Smooth muscle cell (in vitro differentiated cells): Measurements from ENCODE around the gene HNRNPA2B1. TPM values are rescaled to one million over a fixed set of nuclear protein-coding genes. Genes with fewer than 3 reads are reported as not detected.
"Not testable (repeated sequence)": the region's sequence is repeated elsewhere in the genome, so short reads cannot be mapped to it uniquely, and the experiment has no call there.

Experiments used
- DNase-seq: peaks from one replicate; lab custom pipeline; 2025; ENCODE audit not compliant: unreplicated experiment; lab: John Stamatoyannopoulos, UW
- H2AFZ ChIP-seq: fragments of 200-600 bp; sonication (generic); 2 replicates; pipeline ENCODE4 v1.6.0; 2016; ENCODE audit warnings: antibody characterized with exemption, low read depth, mild to moderate bottlenecking
- H3F3A ChIP-seq: fragments of 200-600 bp; sonication (generic); 2 replicates; pipeline ENCODE4 v1.6.0; 2017; ENCODE audit warnings: antibody characterized with exemption, low read depth
- H3K27ac ChIP-seq: fragments of 200-600 bp; sonication (generic); 2 replicates; pipeline ENCODE4 v1.5.1; 2016; ENCODE audit warnings: low read depth, mild to moderate bottlenecking
- H3K27me3 ChIP-seq: fragments of 200-600 bp; sonication (generic); 2 replicates; pipeline ENCODE4 v1.6.1; 2016; ENCODE audit warnings: low read depth, mild to moderate bottlenecking
- H3K36me3 ChIP-seq: fragments of 200-600 bp; sonication (generic); 2 replicates; pipeline ENCODE4 v1.5.1; 2016; ENCODE audit warnings: low read depth
- H3K4me1 ChIP-seq: fragments of 200-600 bp; sonication (generic); 2 replicates; pipeline ENCODE4 v1.5.1; 2016; ENCODE audit warnings: low read depth
- H3K4me2 ChIP-seq: fragments of 200-600 bp; sonication (generic); 2 replicates; pipeline ENCODE4 v1.6.0; 2016; ENCODE audit warnings: mild to moderate bottlenecking
- H3K4me3 ChIP-seq: fragments of 200-600 bp; sonication (generic); 2 replicates; pipeline ENCODE4 v1.5.1; 2016; ENCODE audit warnings: mild to moderate bottlenecking
- H3K79me2 ChIP-seq: fragments of 200-600 bp; sonication (generic); 2 replicates; pipeline ENCODE4 v1.6.0; 2016; ENCODE audit warnings: low read depth, mild to moderate bottlenecking
- H3K9ac ChIP-seq: fragments of 200-600 bp; sonication (generic); 2 replicates; pipeline ENCODE4 v1.6.0; 2016; ENCODE audit warnings: low read depth
- H3K9me3 ChIP-seq: fragments of 200-600 bp; sonication (generic); replicated peaks from 2 replicates; pipeline ENCODE4 v1.5.1; 2016; ENCODE audit warnings: low read depth
- H4K20me1 ChIP-seq: fragments of 200-600 bp; sonication (generic); 2 replicates; pipeline ENCODE4 v1.6.0; 2016; ENCODE audit warnings: low read depth
- WGBS: methylation state at CpG from one replicate; pipeline ENCODE4 v1.1.7; 2016; ENCODE audit warnings: low lambda C conversion rate; 5-methylcytosine and 5-hydroxymethylcytosine counted together
- polyA plus RNA-seq: library from polyadenylated mRNA; unstranded; fragments of >200 nt; fragmentation: Nextera tagmentation; extraction: Ambion mirVana; gene quantifications from 2 replicates; pipeline ENCODE4 v1.2.1, GENCODE V29; 2016
- total RNA-seq: library from RNA; depleted of rRNA; stranded (reverse); fragments of >200 nt; gene quantifications from 2 replicates; pipeline ENCODE4 v1.2.3, GENCODE V29; 2014
- TF ChIP-seq, protein P1 (sequence below): fragments of 200-600 bp; sonication (generic); IDR thresholded peaks from 2 replicates; pipeline ENCODE4 v1.5.1; 2017; ENCODE audit warnings: borderline replicate concordance, mild to moderate bottlenecking, antibody characterized with exemption; ENCODE audit not compliant: insufficient read depth, poor library complexity, severe bottlenecking

HNRNPA2B1 gene
- total and polyA plus RNA-seq, 2 experiments from 2014 or later: 158 to 393 TPM

DNA sequence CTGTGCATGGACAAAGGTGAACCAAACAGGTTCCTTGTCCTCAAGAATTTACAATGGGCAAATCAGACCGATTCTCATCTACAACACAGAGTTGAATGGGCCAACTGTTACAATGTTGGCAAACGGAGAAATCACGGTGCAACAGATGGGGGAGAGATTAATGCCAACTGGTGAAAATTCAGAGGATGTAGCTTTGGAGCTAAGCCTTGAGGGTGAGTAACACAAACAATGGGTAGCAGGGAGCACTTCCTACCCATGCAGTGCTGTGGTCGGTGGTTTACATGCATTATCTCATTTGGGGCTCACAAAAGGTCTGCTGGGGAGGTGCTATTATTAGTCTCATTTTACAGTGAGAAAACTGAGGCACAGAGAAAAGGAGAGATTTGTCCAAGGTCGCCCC, 49.5 kb downstream of the HNRNPA2B1 start:
- Histone ChIP-seq H4K20me1 (no peaks in the 10 kb centered on the region), H3K27ac (no peak overlapping the region), H3K4me1 (peaks cover 10% of the 10 kb centered on the region), H3F3A (peaks cover 5% of the 10 kb centered on the region), H3K79me2 (no peaks in the 10 kb centered on the region), H3K36me3 (no peaks in the 10 kb centered on the region), H3K4me2 (no peak overlapping the region), H3K9ac (no peak overlapping the region), H3K9me3 (no peaks in the 10 kb centered on the region), H3K4me3 (no peak overlapping the region), H3K27me3 (peaks cover 38% of the 10 kb centered on the region), H2AFZ (no peak overlapping the region)
- WGBS: 83% methylated on average over 5 of the region's 5 CpGs
- TF ChIP-seq, protein P1, sequence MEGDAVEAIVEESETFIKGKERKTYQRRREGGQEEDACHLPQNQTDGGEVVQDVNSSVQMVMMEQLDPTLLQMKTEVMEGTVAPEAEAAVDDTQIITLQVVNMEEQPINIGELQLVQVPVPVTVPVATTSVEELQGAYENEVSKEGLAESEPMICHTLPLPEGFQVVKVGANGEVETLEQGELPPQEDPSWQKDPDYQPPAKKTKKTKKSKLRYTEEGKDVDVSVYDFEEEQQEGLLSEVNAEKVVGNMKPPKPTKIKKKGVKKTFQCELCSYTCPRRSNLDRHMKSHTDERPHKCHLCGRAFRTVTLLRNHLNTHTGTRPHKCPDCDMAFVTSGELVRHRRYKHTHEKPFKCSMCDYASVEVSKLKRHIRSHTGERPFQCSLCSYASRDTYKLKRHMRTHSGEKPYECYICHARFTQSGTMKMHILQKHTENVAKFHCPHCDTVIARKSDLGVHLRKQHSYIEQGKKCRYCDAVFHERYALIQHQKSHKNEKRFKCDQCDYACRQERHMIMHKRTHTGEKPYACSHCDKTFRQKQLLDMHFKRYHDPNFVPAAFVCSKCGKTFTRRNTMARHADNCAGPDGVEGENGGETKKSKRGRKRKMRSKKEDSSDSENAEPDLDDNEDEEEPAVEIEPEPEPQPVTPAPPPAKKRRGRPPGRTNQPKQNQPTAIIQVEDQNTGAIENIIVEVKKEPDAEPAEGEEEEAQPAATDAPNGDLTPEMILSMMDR: no peak
- DNase-seq: no peak

DNA sequence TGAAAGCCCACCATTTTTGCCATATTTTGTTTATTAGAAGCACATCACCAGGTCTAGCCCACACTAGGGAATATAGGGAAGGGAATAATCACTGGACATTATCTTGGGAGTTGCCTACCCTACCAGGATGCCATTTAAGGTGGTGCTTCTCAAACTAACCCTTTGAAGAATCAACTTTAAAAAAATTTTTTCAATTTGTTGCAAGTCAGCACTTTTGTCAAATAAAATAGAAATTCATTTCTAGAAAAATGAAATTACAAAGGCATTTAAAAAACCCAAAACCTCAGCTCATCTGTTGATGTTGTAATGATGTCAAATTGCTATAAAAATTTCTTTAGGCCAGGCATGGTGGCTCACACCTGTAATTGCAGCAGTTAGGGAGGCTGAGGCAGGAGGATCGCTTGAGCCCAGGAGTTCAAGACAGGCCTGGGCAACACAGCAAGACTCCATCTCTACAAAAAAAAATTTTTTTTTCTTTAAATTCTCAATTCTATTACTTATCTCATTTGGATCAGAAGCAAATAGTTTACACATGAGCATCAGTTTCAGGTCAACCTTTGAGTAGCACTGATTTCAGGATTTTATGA, 51.1 kb downstream of the HNRNPA2B1 start:
- no peak overlapping the region for H3K4me2 ChIP-seq
- no peak overlapping the region for H3K9ac ChIP-seq
- H3F3A ChIP-seq: peaks cover 5% of the 10 kb centered on the region
- peaks cover 38% of the 10 kb centered on the region for H3K27me3 ChIP-seq
- no peaks in the 10 kb centered on the region for H3K9me3 ChIP-seq
- H3K36me3 ChIP-seq: no peaks in the 10 kb centered on the region
- DNase-seq: no peak
- TF ChIP-seq, protein P1: no peak
- H3K4me3 ChIP-seq: no peak overlapping the region
- no peaks in the 10 kb centered on the region for H4K20me1 ChIP-seq
- H2AFZ ChIP-seq: no peak overlapping the region
- no peaks in the 10 kb centered on the region for H3K79me2 ChIP-seq
- 100% methylated on average over 1 of the region's 1 CpG for WGBS
- H3K27ac ChIP-seq: no peak overlapping the region
- peaks cover 3% of the 10 kb centered on the region for H3K4me1 ChIP-seq

DNA sequence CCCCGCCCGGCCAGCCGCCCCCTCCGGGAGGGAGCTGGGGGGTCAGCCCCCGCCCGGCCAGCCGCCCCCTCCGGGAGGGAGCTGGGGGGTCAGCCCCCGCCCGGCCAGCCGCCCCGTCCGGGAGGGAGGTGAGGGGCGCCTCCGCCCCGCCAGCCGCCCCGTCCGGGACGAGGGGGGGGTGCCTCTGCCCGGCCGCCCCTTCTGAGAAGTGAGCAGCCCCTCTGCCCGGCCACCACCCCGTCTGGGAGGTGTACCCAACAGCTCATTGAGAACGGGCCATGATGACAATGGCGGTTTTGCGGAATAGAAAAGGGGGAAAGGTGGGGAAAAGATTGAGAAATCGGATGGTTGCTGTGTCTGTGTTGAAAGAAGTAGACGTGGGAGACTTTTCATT, 52.2 kb downstream of the HNRNPA2B1 start:
- not testable (repeated sequence) for H3K4me3 ChIP-seq, H3K79me2 ChIP-seq, DNase-seq, H3K36me3 ChIP-seq, H3K4me2 ChIP-seq, H3K27ac ChIP-seq, H2AFZ ChIP-seq, H4K20me1 ChIP-seq, H3K9me3 ChIP-seq, H3K9ac ChIP-seq, H3K4me1 ChIP-seq
- 89% methylated on average over 9 of the region's 29 CpGs for WGBS
- Histone ChIP-seq H3F3A (peaks cover 15% of the 10 kb centered on the region), H3K27me3 (peaks cover 30% of the 10 kb centered on the region)

DNA sequence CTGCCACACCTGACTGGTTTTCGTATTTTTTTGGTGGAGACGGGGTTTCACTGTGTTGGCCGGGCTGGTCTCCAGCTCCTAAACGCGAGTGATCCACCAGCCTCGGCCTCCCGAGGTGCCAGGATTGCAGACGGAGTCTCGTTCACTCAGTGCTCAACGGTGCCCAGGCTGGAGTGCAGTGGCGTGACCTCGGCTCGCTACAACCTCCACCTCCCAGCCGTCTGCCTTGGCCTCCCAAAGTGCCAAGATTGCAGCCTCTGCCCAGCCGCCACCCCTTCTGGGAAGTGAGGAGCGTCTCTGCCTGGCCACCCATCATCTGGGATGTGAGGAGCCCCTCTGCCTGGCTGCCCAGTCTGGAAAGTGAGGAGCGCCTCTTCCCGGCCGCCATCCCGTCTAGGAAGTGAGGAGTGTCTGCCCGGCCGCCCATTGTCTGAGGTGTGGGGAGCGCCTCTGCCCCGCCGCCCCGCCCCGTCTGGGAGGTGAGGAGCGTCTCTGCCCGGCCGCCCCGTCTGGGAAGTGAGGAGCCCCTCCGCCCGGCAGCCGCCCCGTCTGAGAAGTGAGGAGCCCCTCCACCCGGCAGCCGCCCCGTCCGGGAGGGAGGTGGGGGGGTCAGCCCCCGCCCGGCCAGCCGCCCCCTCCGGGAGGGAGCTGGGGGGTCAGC, 52.8 kb downstream of the HNRNPA2B1 start:
- Histone ChIP-seq H3K27me3 (peaks cover 25% of the 10 kb centered on the region), H3F3A (peaks cover 17% of the 10 kb centered on the region)
- WGBS: 97% methylated on average over 26 of the region's 43 CpGs
- H3K4me3 ChIP-seq, H3K4me1 ChIP-seq, H2AFZ ChIP-seq, H3K27ac ChIP-seq, H3K4me2 ChIP-seq, H4K20me1 ChIP-seq, H3K9me3 ChIP-seq, H3K79me2 ChIP-seq, DNase-seq, H3K9ac ChIP-seq, H3K36me3 ChIP-seq: not testable (repeated sequence)
